ENCODE measurements around the gene LMO2.

DNA sequence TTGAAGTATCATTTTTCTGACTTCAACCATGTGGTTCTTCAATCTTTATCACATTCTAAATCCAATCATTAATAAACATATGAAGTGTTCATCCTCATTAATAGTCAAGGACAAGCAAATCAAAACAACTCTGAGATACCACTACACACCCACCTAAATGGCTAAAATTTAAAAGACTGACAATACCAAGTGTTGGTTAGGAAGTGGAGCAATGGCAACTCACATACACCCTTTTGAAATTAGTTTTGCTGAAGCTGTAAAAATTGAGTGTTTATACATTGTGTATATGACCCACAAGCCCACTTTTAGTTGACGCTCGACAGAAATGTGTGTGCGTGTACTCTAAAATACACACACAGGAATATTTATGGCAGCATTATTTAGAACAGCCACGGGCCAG is 36.7 kb upstream of the LMO2 start:
- TF ChIP-seq JUN (IDR thresholded peaks at IDR 0.05; ENCODE audit: borderline replicate concordance, insufficient read depth, insufficient read length, low read depth) (no peak), POLR2A (IDR thresholded peaks at IDR 0.05; ENCODE audit: low read depth, low read length) (no peak), POLR2AphosphoS5 (IDR thresholded peaks at IDR 0.05; ENCODE audit: insufficient read depth, low read depth, low read length) (no peak), EZH2 (IDR thresholded peaks at IDR 0.05; ENCODE audit: borderline replicate concordance, low read depth, low read length, severe bottlenecking) (no peak), MYC (IDR thresholded peaks at IDR 0.05; ENCODE audit: low read depth, low read length) (no peak)
- TF ChIP-seq, protein P1, sequence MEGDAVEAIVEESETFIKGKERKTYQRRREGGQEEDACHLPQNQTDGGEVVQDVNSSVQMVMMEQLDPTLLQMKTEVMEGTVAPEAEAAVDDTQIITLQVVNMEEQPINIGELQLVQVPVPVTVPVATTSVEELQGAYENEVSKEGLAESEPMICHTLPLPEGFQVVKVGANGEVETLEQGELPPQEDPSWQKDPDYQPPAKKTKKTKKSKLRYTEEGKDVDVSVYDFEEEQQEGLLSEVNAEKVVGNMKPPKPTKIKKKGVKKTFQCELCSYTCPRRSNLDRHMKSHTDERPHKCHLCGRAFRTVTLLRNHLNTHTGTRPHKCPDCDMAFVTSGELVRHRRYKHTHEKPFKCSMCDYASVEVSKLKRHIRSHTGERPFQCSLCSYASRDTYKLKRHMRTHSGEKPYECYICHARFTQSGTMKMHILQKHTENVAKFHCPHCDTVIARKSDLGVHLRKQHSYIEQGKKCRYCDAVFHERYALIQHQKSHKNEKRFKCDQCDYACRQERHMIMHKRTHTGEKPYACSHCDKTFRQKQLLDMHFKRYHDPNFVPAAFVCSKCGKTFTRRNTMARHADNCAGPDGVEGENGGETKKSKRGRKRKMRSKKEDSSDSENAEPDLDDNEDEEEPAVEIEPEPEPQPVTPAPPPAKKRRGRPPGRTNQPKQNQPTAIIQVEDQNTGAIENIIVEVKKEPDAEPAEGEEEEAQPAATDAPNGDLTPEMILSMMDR (IDR thresholded peaks at IDR 0.05; ENCODE audit: extremely low read depth in 1 of 2, insufficient read depth in 1 of 2, low read depth in 1 of 2, low read length in 2 of 2) = no peak

Measured in endothelial cell of umbilical vein (primary cell).